HK-2 (cell line): Measurements from ENCODE around the gene G6PC2.
"Not testable (repeated sequence)": the region's sequence is repeated elsewhere in the genome, so short reads cannot be mapped to it uniquely, and the experiment has no call there.

Experiments
- DNase-seq: peaks from one replicate; pipeline ENCODE4 v3.0.0-alpha.2; 2018; ENCODE audit not compliant: unreplicated experiment

G6PC2 gene

DNA sequence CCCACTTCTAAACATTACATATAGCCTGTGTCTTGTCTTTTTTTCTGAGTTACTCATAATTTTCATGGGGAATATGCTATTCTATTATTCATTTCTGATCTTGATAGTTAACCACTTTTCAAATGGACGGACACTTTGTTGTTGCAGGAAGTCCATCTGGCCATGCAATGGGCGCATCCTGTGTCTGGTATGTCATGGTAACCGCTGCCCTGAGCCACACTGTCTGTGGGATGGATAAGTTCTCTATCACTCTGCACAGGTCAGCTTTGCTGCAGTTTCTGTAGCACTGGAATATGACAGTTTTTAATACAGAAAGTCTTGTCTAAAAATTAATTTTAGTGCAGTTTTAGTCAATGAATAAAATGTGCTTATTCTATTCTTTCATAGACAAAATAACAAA lies 3.3 kb downstream of the G6PC2 start:
- no peak for DNase-seq

DNA sequence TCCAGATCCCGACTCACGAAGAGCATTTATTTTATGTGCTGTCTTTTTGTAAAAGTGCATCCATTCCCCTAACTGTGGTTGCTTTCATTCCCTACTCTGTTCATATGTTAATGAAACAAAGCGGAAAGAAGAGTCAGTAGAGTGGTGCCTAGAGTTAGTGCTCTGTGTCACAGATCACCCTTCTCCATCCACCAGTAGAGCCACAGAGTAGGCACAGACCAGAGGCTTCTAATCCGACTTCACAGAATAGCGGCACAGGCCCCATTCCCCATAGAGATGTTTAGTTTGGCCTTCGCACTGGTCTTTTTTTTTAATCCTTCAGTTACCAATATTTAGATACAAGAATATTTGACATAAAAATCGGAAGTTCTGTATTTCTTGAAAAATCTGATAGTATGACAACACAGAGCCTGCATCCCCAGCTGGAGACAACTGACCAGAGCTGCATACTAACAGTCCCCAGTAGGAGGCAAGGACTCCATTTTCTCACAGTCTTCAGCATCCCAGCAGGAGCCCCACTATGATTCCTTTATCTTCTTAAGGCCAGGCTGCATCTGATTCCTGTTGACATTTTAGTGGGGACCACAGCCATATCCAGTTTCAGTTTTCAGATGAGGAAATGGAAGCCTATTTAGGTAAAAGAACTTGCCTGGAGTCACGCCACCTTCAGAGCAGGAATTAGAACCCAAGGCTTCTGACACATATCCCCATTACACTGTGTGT lies 7.0 kb downstream of the G6PC2 start:
- no peak for DNase-seq

DNA sequence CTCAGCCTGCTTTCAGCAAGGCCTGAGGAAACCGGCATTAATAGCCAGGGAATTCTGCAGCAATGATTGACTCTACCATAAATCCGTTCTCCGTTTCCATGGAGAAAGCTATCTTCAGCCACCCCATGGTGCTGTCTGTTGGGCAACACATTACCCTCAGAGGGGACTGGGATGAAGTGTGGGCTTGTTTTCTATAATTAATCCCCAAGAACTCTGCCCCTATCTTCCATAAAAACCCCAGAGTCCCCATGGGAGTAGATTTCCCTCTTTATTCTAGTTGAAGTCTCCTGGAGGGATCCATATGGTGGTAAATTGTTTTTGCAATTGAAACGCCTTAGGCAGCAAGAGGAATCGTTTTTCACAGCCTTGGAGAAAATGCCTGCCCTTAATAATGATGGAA lies 9.2 kb downstream of the G6PC2 start:
- DNase-seq, result no peak

DNA sequence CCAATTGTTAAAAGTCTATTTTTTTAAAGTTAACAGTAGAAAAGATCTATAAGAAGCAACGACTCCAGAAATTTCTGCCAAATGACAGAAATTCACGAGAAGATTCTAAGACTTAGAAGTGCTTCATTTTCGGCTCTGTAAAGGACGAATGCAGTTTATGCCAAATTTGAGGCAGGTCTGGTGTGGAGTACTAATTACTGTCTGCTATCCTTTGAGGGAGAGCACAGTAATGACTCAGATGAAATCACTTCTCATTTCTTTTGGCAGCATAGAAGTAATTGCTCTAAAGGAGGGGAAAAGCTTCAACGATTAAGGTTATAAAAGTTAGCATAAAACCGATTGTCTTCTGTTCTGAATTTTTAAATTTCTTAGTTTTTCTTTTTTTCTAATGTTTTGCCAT lies 11.4 kb downstream of the G6PC2 start:
- no peak for DNase-seq

DNA sequence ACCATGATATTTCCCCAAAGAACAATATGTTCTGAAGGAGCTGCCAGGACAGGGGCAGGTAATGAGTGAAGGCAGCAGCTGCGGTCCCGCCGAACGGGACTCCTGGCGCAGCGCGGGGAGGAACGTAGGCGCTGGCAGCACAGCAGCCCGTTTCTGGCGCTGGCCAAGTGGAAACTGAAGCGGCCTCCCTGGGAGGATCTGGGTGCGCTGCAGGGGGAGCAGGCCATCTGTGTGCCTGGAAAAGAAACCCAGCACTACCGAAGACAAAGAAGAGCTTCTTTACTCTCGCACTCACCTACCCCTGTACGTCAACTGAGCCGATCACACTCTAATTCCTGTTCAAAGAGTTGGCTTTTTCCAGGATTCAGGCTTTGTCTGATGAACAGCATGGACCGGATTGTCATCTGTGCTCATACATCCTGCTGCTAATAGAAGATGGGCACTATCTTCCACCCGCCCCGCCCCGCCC lies 11.8 kb downstream of the G6PC2 start:
- no peak for DNase-seq

DNA sequence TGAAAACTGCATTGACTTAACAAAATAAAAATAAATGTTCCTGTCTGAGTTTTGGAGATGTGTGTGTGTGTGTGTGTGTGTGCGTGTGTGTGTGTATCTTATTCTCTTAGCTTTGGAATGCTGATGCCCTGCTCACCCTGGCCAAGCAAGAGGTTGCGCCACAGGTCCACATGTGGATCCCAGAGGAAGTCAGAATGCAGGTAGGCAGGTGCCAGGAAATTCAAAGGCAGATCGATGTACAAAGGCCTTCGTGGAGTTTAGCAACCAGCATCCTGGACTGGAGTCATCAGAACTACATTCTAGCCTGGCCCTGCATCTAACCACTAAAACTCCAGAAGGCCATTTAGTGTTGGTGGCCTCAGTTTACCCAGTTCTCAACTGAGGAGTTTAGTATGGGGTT lies 12.4 kb downstream of the G6PC2 start:
- DNase-seq, result no peak

DNA sequence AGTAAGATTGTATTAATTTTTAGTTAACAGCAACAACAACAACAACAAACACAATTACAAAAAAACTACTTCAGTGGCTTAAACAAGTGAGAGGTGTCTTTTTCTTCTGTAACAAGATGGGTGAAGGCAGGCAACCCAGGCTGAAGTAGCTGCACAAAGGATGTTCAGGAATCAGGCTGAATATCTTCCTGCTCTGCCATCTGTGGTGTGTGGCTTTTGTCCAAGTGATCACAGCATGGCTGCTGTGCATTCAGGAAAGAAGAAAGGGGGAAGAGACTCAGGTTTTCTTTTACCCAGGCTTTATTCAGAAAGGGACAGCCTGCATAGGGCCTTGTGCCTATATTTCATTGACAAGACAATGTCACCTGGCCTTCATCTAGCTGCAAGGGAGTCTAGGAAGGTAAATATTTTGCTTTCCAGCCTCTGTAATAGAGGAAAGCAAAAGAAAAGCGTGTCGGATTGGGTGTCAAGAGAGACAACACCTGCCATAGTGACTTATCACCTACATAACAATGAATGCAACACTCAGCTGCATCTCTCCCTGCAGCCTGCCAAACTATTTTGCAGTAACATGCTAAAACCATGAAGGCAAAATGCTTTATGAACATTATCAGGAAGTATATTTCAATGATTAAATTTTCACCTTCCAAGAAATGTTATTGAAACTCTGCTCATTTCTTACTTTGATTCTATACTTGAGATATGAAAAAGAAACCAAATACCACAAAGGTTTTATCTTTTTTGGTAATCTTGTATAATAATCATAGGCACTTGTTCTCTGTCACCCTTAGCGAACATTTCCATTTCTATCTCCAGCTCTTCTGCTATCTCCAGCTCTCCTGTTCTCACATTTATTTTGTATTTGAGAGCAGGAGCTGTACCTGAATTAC lies 14.6 kb downstream of the G6PC2 start:
- no peak for DNase-seq

DNA sequence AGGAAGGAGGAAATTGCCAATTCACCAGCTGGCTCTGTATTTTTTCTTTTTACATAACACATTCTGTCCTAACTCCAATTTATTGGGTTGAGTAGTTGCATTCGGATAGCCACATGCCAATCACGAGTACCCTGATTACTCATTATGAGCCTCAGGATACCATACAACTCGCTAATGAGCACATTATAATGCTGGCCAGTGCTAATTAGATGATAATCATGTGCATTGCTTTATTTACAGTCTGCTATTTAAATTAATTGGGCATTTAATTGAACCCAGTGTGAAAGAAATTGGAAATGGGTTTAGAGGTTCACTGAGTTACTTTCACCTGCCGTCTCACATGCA lies 15.2 kb downstream of the G6PC2 start:
- DNase-seq, result no peak

DNA sequence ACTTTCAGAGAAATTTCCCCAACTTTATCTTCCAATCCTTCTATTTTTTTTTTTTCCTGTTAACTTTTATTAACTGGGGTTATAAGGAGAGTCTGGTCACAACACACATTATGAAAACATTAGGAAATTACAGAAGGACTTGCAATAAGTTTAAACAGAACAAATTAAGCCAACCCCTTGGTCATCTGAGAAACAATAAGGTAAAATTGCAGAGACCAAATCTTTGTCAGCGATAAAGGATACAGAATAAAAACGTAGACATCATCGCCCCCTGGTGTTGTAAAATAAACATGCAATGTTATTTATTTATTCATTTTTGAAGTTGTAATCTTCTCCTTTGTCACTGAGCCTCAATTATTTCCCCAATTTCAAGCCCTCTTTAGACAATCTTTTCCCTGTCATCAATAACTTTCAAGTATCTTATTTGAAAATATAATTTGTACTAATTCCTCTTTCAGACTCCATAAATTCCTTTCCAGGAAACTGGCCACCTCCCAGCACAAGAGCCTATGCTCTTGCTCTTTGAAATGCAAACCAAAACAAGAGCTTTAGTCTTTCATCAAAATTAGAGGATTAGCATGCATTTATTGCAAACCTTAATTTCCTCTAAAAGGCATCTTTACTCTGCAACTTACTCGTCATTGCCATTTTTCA lies 19.5 kb downstream of the G6PC2 start:
- DNase-seq, result no peak

DNA sequence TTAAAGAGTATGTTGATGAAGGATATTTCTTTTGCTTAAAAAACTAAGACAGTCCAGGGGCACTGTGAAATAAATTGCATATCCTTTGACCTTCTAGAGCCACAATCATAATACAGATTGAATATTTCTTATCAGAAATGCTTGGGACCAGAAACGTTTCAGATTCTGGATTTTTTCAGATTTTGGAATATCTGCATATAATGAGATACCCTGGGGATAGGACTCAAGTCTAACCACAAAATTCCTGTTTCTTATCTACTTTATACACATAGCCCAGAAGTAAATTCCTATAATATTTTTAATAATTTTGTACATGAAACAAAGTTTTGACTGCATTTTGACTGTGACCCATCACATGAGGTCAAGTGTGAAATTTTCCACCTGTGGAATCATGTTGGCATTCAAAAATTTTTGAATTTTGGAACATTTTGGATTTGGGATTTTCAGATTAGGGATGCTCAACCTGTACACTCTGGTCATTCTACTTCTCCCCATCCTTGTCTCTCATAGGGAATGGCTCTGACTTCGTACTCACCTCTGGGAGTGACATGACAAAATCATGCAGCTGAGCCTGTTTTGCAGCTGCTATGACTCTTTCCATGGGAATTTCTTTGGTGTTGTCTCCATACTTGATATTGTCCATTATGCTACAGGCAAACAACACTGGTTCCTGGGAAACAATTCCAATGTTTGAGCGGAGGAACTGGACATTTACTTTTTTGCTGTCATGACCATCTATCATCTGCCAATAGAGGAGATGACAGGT lies 25.7 kb downstream of the G6PC2 start:
- DNase-seq, result no peak

DNA sequence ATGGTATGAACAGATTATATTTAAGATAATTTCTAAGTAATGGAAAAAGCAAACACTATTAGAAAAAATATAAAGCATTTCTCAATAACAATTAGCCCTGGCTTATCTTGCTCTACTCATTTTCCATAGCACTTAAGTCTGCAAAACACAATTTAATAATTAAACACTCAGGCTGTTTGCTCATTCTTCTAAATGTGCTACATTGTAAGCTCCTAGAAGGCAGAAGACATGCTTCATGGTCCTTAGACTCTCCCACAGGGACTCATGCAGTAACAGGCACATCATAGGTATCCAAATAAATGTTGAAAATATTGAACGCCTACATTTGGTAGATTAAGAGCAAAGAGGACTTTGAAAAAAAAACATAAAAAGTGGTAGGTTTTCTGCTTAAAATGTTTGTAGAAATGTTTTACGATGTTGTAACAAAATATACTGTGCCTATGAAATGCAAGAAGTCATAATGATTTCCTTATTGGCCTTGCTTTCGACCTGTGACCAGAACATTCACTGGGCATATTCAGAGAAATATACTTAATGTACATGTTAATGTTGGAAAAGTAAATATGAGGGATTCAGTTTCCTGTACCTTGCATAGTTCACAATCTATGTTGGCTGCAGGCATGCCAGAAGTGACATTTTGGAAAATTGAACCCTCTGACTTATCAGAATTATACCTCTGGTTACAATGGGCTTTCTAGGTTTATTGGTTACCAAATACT lies 27.2 kb downstream of the G6PC2 start:
- no peak for DNase-seq

DNA sequence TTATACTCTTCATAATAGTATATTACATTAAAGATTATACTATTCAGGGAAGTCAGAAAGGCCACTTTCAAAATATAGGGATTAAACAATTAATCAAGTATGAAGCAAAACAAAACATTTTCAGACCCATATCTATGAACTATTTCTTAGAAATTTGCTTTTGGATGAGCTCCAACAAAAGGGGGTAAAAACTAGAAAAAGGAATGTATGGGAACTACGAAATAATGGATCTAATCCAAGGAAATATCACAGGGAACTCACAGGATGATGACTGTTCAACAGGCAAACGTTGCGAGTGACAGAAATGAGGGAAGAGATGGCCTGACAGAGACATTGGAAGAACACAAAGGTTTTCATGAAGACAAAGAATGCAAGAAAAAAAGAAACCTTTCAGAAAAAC lies 27.9 kb downstream of the G6PC2 start:
- DNase-seq, result no peak

DNA sequence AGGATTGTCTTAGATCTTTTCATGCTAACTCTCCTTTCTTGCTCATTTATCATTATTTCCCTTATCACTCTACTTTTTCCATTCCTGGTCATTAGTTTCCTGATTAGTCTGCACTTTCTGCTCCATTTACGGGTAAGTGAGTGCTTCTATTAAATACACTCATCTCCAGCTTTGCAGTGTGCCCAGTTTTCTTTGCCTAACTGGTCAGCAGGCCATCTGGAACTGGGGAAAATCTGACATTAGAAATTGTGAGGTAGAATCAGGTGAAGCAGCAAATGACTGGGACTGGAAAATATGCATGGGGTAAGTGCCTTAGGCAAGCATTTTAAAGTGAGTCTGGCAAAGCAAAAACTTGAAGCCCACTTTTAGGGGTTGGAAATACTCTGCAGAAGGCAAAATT lies 29.2 kb downstream of the G6PC2 start:
- DNase-seq, result no peak

DNA sequence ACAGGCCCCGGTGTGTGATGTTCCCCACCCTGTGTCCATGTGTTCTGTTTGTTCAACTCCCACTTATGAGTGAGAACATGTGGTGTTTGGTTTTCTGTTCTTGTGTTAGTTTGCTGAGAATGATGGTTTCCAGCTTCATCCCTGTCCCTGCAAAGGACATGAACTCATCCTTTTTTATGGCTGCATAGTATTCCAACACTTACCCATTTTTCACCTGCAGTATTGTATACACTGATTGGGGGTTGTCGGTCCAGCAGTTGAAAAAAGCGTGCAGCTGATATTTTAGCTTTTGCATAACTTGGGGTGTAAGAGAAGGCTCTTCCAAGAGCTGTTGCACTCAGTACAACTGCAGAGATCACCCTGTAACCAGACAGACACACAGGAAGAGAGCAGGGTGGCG lies 31.1 kb downstream of the G6PC2 start:
- not testable (repeated sequence) for DNase-seq

DNA sequence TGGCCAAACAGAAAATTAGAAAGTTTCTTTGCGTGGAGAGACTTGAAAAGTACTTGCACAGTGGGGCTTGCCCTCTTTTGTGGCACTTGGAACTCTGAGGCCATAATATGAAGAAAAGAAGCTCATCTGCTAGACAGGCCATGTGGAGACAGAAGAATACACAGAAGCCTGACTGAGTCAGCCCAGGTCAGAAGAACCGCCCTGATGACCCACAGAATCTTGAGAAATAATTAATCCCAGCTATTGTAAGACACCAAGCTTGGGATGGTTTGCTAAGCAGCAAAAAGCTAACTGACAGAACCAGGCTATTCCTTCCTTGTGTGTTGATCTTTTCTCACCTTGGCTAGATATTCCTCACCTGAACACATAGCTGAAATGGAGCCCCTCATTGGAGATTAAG lies 33.7 kb downstream of the G6PC2 start:
- DNase-seq, result no peak

DNA sequence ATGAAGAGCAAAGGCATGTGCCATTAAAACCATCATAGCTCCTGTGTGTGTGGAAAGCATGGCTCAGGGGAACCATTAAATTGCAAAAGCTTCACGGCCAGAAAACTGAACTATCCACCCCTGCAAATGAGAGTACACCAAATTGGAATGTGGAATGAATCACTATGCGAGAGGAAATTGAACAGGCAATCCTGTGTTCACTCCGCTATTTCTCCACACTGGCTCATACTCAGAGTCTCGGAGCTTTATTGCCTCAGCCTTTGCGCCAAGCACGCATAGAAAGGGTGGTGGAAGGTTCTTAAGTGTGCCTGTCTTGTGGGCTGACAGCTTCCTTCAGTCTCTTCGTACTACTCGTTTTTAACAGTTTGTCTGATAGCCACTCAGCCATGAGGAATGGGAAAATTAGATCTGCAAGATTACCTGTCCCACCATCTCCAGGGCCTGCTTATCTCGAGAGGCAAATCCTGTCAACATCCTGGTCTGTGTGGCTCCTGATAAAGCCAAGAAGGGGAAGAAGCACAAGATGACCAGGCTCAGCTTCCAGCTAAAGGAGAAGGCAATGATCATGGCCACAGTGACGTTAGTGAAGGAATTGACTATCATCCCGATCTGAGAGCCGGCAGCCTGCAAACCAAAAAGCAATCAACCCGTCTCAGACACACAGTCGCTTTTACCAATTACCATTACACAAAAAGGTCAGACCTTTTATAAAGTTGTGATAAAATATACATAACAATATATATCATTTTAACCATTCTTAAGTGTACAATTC lies 34.9 kb downstream of the G6PC2 start:
- no peak for DNase-seq

DNA sequence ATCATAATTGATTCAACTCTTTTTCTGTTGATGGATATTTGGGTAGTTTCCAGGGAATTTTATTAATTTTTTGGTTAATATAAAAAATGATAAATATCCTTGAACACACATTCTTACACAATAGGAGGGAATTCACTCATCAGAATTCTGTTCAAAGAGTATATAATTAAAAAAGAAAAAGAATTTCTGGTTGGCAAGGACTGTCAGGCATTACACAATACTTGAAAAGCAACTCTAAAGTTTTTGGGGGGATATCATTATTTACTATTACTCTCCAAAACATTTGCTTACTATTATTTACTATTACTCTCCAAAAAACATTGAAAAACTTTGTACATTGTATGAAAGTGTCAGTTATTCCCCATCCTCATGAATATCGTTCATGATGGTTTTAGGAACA lies 38.0 kb downstream of the G6PC2 start:
- no peak for DNase-seq

DNA sequence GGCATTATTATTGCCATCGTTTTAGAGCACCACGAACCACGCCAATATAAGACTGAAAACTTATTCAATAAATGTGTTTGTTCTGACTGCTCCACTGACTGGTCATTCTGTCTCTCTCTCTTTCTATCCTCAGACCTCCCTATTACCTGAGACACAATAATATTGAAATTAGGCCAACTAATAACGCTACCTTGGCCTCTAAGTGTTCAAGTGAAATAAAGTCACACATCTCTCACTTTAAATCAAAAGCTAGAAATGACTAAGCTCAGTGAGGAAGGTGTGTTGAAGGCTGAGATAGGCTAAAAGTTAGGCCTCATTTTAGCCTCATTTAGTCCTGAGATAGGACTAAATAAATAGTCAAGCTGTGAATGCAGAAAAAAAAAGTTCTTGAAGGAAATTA lies 38.8 kb downstream of the G6PC2 start:
- no peak for DNase-seq

DNA sequence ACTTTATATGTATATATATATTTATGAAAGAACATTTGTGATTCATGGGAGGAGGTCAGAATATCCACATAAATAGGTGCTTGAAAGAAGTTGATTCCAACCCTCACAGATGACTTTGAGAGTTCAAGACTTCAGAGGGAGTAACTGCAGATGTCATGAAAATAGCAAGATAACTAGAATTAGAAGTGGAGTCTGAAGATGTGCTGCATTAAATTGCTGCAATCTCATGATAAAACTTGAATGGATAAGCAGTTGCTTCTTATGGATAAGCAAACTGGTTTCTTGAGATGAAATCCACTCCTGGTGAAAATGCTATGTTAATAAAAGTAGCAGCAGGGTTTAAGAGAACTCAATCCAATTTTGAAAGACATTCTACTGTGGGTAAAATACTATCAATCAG lies 40.2 kb downstream of the G6PC2 start:
- no peak for DNase-seq

DNA sequence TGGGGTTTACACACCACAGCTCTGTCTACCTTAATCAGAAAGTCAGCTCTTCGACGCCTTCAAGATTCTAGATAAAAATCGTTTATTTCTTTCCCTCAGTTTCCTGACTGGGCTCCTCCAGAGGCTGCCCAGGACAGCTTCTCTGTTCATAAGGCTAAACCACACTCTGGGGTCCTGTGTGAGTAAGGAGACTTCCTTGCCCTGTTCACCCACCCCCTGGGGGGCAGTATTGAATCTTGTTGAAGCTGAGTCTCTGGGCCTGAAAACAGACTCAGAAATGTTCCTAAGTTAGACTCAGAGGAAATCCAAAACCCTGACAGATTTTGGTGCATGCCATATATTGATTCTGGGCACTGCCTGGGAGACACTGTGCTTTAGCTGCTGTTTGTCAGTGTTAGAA lies 43.0 kb downstream of the G6PC2 start:
- DNase-seq, result no peak

DNA sequence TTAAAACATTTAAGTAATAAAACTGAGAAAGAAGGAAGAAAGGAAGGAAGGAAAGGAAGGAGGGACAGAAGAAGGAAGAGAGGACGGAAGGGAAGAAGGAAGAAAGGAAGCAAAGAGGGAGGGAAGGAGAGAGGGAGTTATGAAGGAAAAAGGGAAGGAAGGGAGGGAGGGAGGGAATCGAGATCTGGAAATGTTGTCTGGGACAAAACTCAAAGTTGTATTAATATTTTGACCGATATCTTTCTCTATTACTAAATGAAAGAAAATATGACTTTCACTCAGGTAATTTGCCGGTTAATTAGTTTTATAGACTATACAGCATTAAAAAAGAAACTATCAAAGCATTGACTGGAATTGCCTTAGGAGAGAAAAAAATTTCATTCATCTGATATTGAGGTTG lies 44.4 kb downstream of the G6PC2 start:
- DNase-seq, result no peak
